Gastroesophageal sphincter (tissue), 3 donors: Measurements from ENCODE around the gene IDH3A.

ENCODE experiments used
- EP300 ChIP-seq: sonication (generic); formaldehyde crosslinking; IDR thresholded peaks from one replicate; pipeline ENCODE4 v1.6.1; 2017; ENCODE audit warnings: antibody characterized with exemption, mild to moderate bottlenecking
- POLR2A ChIP-seq, 2 donors: fragments of 450-650 bp; IDR thresholded peaks; one replicate each; pipeline ENCODE4 v1.6.1; 2017; ENCODE audit warnings: antibody characterized with exemption in 2 of 2, mild to moderate bottlenecking in 2 of 2, moderate library complexity in 1 of 2
- POLR2AphosphoS5 ChIP-seq: sonication (generic); formaldehyde crosslinking; IDR thresholded peaks from one replicate; pipeline ENCODE4 v1.6.1; 2017; ENCODE audit warnings: antibody characterized with exemption
- TF ChIP-seq, protein P1 (sequence below), 4 experiments: fragments of 200-600 bp in 2 of 4; fragments of 450-650 bp in 2 of 4; sonication (generic) in 1 of 4; IDR thresholded peaks; one replicate each; pipeline ENCODE4 v1.5.1; 2017 to 2019; ENCODE audit warnings: antibody characterized with exemption in 4 of 4, mild to moderate bottlenecking in 2 of 4, moderate library complexity in 2 of 4

DNA sequence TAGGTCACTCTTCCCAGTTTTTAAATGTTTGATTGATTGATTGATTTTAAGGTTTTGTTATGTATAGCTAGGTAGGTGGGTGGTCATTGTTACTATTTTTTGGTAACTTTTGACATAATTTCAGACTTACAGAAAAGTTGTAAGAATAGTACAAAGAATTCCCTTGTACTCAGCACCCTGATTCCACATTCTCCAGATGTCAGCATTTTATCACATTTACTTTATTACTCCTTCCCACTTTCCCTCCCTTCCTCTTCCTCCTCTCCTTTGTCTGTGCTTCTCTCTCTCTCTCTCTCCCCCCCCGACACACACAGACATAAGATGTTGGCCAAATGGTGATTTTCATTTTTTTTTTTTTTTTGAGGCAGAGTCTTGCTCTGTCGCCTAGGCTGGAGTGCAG lies 14.8 kb downstream of the IDH3A start:
- TF ChIP-seq POLR2A (IDR thresholded peaks at IDR 0.05) = no peak
- TF ChIP-seq, protein P1, sequence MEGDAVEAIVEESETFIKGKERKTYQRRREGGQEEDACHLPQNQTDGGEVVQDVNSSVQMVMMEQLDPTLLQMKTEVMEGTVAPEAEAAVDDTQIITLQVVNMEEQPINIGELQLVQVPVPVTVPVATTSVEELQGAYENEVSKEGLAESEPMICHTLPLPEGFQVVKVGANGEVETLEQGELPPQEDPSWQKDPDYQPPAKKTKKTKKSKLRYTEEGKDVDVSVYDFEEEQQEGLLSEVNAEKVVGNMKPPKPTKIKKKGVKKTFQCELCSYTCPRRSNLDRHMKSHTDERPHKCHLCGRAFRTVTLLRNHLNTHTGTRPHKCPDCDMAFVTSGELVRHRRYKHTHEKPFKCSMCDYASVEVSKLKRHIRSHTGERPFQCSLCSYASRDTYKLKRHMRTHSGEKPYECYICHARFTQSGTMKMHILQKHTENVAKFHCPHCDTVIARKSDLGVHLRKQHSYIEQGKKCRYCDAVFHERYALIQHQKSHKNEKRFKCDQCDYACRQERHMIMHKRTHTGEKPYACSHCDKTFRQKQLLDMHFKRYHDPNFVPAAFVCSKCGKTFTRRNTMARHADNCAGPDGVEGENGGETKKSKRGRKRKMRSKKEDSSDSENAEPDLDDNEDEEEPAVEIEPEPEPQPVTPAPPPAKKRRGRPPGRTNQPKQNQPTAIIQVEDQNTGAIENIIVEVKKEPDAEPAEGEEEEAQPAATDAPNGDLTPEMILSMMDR (IDR thresholded peaks at IDR 0.05) = no peak
- no peak for TF ChIP-seq EP300
- TF ChIP-seq POLR2AphosphoS5 = no peak
